HG02763 (cell line): Measurements from ENCODE around the gene CTR9.
"Not testable (repeated sequence)": the region's sequence is repeated elsewhere in the genome, so short reads cannot be mapped to it uniquely, and the experiment has no call there.

Experiments used
- ATAC-seq: cut with Tn5 transposase; IDR thresholded peaks from one replicate; pipeline ENCODE4 v1.9.1; 2021; ENCODE audit warnings: mild to moderate bottlenecking, moderate library complexity; ENCODE audit not compliant: unreplicated experiment

CTR9 gene

DNA sequence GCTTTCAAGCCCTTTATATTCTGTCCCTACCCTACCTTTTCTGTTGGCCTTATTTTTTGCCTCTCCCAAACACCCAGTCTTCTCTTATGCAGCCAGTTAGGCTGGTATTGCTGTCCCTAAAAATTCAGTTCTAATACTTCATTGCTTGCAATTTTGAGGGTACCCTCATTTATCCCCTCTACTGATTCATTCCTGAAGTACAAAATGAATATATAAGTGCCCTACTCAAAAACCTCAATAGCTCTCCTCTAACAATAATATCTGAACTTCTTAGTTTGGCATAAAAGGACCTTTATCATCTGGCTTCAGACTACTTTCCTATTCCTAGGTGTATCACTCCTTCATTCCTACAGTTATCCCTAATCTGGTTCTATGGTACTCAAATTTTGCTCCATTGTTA lies 62.9 kb downstream of the CTR9 start:
- ATAC-seq, result no peak

DNA sequence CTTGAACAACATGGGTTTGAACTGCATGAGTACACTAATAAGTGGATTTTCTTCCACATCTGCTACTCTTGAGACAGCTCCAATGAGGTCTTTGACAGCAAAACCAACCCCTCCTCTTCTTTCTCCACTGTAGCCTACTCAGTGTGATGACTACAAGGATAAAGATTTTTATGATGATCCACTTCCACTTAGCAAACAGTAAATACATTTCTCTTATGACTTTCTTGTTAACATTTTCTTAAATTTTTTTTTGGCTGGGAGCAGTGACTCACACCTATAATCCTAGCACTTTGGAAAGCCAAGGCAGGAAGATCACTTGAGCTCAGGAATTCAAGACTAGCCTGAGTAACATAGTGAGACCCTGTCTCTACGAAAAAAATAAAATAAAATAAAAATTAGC lies 67.5 kb downstream of the CTR9 start:
- ATAC-seq, result no peak

DNA sequence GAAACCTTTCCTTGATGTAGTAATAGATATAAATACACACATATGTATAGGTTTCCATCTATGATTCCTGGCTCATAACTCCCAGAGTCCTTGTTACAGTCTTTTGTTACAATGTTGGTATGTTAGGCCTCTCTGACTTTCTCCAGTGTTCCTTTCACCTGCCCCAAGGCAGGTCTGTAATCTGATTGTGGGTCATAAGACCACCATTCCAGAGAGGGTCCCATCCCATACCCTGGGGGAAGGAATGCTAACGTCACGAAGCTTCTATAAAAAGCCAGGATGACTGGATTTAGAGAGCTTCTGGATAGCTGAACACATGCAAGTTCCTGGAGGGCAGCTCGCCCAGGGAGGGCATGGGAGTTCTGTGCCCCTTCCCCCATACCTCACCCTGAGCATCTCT lies 71.4 kb downstream of the CTR9 start:
- not testable (repeated sequence) for ATAC-seq

- ATAC-seq, result no peak
These were observed 72.1 kb downstream of the CTR9 start for GRCh38 chr11:10823152-10823579.

GRCh38 chr11:10824888-10825287 lies 73.8 kb downstream of the CTR9 start:
- no peak for ATAC-seq

GRCh38 chr11:10828402-10828801 lies 77.4 kb downstream of the CTR9 start:
- ATAC-seq, result no peak

DNA sequence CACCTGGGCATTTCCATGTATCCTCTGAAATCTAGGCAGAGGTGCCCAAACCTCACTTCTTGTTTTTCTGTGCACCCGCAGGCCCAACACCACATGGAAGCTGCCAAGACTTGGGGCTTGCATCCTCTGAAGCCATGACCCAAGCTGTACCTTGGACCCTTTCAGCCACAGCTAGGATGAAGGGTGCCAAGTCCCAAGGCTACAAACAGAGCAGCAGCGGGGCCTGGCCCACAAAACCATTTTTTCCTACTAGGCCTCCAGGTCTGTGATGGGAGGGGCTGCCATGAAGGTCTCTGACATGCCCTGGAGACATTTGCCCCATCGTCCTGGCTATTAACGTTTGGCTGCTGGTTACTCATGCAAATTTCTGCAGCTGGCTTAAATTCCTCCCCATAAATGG lies 78.1 kb downstream of the CTR9 start:
- ATAC-seq, result no peak
